GM18519 (cell line): Measurements from ENCODE around the gene RBFOX2.
"Not testable (repeated sequence)": the region's sequence is repeated elsewhere in the genome, so short reads cannot be mapped to it uniquely, and the experiment has no call there.

Experiments
- ATAC-seq: cut with Tn5 transposase; IDR thresholded peaks from one replicate; pipeline ENCODE4 v1.9.1; 2021; ENCODE audit warnings: mild to moderate bottlenecking, moderate library complexity; ENCODE audit not compliant: unreplicated experiment, low FRiP score

The RBFOX2 gene

GRCh38 chr22:35841907-35842518 is 186.6 kb downstream of the RBFOX2 start:
- ATAC-seq: no peak

- no peak for ATAC-seq
Observed at GRCh38 chr22:35840302-35840739, 188.3 kb downstream of the RBFOX2 start.

GRCh38 chr22:35839841-35840301 is 188.8 kb downstream of the RBFOX2 start:
- no peak for ATAC-seq

- ATAC-seq: no peak
Observed at GRCh38 chr22:35838855-35839576, 189.6 kb downstream of the RBFOX2 start.

- no peak for ATAC-seq
Observed at GRCh38 chr22:35837101-35837727, 191.4 kb downstream of the RBFOX2 start.

- ATAC-seq: no peak
Observed at GRCh38 chr22:35835998-35836691, 192.5 kb downstream of the RBFOX2 start.

- ATAC-seq: no peak
Observed at GRCh38 chr22:35835267-35835997, 193.2 kb downstream of the RBFOX2 start.

GRCh38 chr22:35834061-35834460 is 194.6 kb downstream of the RBFOX2 start:
- no peak for ATAC-seq

- no peak for ATAC-seq
Observed at GRCh38 chr22:35830305-35830704, 198.3 kb downstream of the RBFOX2 start.

GRCh38 chr22:35824256-35824655 is 204.4 kb downstream of the RBFOX2 start:
- ATAC-seq: no peak

GRCh38 chr22:35821654-35822053 is 207.0 kb downstream of the RBFOX2 start:
- ATAC-seq: no peak

GRCh38 chr22:35819421-35819820 is 209.2 kb downstream of the RBFOX2 start:
- no peak for ATAC-seq

GRCh38 chr22:35818897-35819296 is 209.7 kb downstream of the RBFOX2 start:
- no peak for ATAC-seq

- no peak for ATAC-seq
Observed at GRCh38 chr22:35812600-35812999, 216.0 kb downstream of the RBFOX2 start.

GRCh38 chr22:35811670-35812069 is 217.0 kb downstream of the RBFOX2 start:
- no peak for ATAC-seq

- ATAC-seq: no peak
Observed at GRCh38 chr22:35809816-35810215, 218.8 kb downstream of the RBFOX2 start.

- no peak for ATAC-seq
Observed at GRCh38 chr22:35808377-35808776, 220.2 kb downstream of the RBFOX2 start.

GRCh38 chr22:35806668-35807067 is 222.0 kb downstream of the RBFOX2 start:
- not testable (repeated sequence) for ATAC-seq

GRCh38 chr22:35805466-35805865 is 223.2 kb downstream of the RBFOX2 start:
- no peak for ATAC-seq

- ATAC-seq: no peak
Observed at GRCh38 chr22:35804421-35804820, 224.2 kb downstream of the RBFOX2 start.
